OCI-LY3 (cell line): ENCODE data around the gene PPM1N.

Source experiments
- H2AFZ ChIP-seq: fragments of 200-600, 300-600 bp; shearing (Covaris generic); 2 replicates; pipeline ENCODE4 v1.6.0; 2014; ENCODE audit warnings: antibody characterized with exemption, low read depth, low read length
- H3K27ac ChIP-seq: fragments of 200-600, 300-600 bp; sonication (generic); 2 replicates; pipeline ENCODE4 v1.5.1; 2014; ENCODE audit warnings: mild to moderate bottlenecking, low read length, moderate library complexity, mixed read lengths
- H3K27me3 ChIP-seq: fragments of 200-600, 300-600 bp; sonication (generic); 2 replicates; pipeline ENCODE4 v1.6.1; 2014; ENCODE audit warnings: low read depth, low read length, mixed read lengths
- H3K36me3 ChIP-seq: fragments of 200-600, 300-600 bp; sonication (generic); replicated peaks from 2 replicates; pipeline ENCODE3; 2014; ENCODE audit warnings: low read depth, low read length, mixed read lengths
- H3K4me1 ChIP-seq: fragments of 300-600, 200-600 bp; sonication (generic); 2 replicates; pipeline ENCODE4 v1.6.1; 2014; ENCODE audit warnings: low read length, mixed read lengths
- H3K4me2 ChIP-seq: fragments of 200-600, 300-600 bp; sonication (generic); 2 replicates; pipeline ENCODE4 v1.6.1; 2014; ENCODE audit warnings: low read length, mixed read lengths
- H3K4me3 ChIP-seq: fragments of 300-600, 200-600 bp; sonication (generic); 2 replicates; pipeline ENCODE4 v1.5.1; 2014; ENCODE audit warnings: antibody characterized with exemption, mild to moderate bottlenecking, low read length, moderate library complexity
- H3K79me2 ChIP-seq: fragments of 300-600, 200-600 bp; shearing (Covaris generic); 2 replicates; pipeline ENCODE4 v1.6.1; 2014; ENCODE audit warnings: mild to moderate bottlenecking, low read length, mixed read lengths
- H3K9ac ChIP-seq: fragments of 300-600, 200-600 bp; shearing (Covaris generic); 2 replicates; pipeline ENCODE4 v1.6.0; 2014; ENCODE audit warnings: mild to moderate bottlenecking, low read length, moderate library complexity
- H3K9me3 ChIP-seq: fragments of 200-600, 300-600 bp; shearing (Covaris generic); 2 replicates; pipeline ENCODE4 v1.6.1; 2014; ENCODE audit warnings: low read length, mixed read lengths; ENCODE audit not compliant: insufficient read depth
- H4K20me1 ChIP-seq: fragments of 200-600, 300-600 bp; sonication (generic); 2 replicates; pipeline ENCODE4 v1.6.1; 2016; ENCODE audit warnings: low read length, mixed read lengths; ENCODE audit not compliant: insufficient read depth
- CTCF ChIP-seq: fragments of 200-600, 300-600 bp; sonication (generic); IDR thresholded peaks from 2 replicates; pipeline ENCODE4 v1.5.1; 2014; ENCODE audit warnings: antibody characterized with exemption, low read length, low read depth
- EZH2phosphoT487 ChIP-seq: fragments of 200-600 bp; shearing (Covaris generic); IDR thresholded peaks from 2 replicates; pipeline ENCODE4 v1.6.1; 2018; ENCODE audit warnings: antibody characterized with exemption, mixed run types, low read depth

The PPM1N gene

DNA sequence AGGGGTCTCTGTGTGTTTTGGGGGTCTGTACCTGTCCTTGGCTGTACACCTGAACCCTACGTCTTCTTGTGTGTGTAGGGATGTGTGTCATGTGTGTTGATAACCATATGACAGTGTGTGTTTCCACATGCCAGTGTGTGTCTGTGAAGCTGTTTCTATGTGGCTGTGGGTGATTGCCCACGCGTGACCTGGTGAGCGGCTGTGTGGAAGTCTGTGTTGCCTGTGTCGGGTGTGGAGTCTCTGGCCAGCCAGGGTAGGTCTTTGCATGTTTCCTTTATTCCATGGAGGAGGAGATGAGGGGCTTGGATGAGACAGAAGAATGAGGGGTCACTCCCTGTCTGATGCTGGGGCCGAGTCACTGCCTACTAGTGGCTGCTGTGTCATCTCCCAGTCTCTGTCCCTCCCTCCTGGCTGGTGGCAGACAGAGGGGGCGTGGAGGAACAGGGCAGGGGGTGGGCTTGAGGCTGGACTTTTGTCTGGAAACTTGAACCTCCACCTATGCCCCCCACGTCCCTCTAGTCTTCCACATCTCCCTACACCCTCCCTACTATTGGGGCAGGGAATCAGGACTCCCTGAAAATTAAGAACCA, 33.3 kb upstream of the PPM1N start:
- Histone ChIP-seq H3K4me2 (no peak overlapping the region), H3K27ac (no peak overlapping the region), H3K9me3 (no peaks in the 10 kb centered on the region), H4K20me1 (peaks cover 7% of the 10 kb centered on the region; the same call in 1 of the 2 replicates), H3K4me3 (no peak overlapping the region), H3K9ac (no peak overlapping the region), H3K79me2 (no peaks in the 10 kb centered on the region), H3K27me3 (peaks cover 13% of the 10 kb centered on the region), H3K36me3 (no peaks in the 10 kb centered on the region), H2AFZ (no peak overlapping the region), H3K4me1 (peaks cover 13% of the 10 kb centered on the region)
- TF ChIP-seq CTCF, result no peak
- no peak for TF ChIP-seq EZH2phosphoT487

GRCh38 chr19:45467115-45467455, 31.2 kb upstream of the PPM1N start:
- Histone ChIP-seq H3K4me1 (peaks cover 18% of the 10 kb centered on the region), H3K27ac (no peak overlapping the region)

DNA sequence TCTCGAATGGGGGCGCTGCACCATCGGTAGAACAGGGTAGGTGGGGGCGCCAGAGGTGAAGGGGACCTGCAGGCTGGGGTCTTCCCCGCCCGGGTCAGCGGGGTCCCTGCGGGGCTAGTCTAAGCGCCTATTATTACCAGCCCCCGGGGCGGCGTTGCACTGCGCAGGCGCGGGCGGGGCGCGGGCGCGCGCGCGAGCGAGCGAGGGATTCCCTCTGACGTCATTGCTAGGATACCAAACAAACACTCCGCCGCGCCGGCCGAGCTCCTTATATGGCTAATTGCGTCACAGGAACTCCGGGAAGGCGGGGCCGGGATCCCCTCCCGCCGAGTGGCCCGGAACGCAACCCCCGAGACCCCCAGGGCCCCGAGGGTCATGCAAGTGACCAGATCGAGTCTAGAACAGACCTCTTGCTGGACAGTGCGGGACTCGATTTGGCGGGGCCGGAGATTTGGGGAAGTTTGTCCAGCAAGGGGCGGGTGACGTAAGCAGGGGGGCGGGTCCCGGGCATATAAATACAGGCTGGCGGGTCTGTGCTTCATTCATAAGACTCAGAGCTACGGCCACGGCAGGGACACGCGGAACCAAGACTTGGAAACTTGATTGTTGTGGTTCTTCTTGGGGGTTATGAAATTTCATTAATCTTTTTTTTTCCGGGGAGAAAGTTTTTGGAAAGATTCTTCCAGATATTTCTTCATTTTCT, 30.6 kb upstream of the PPM1N start, which contains the start of gene FOSB:
TSS of gene FOSB (plus strand) at position 541 of the 703 bp plus-strand sequence. CDS start 591 bp downstream, outside the sequence.
- peaks cover 19% of the 10 kb centered on the region for H3K27me3 ChIP-seq
- H3K36me3 ChIP-seq, result no peaks in the 10 kb centered on the region
- TF ChIP-seq EZH2phosphoT487, result no peak
- peak; percentile 40 for TF ChIP-seq CTCF
- H4K20me1 ChIP-seq, result peaks cover 7% of the 10 kb centered on the region; the same call in 1 of the 2 replicates
- H3K9me3 ChIP-seq, result no peaks in the 10 kb centered on the region
- no peak within 1 kb of the TSS for H3K27ac ChIP-seq
- peak within 1 kb of the TSS; percentile 83 for H2AFZ ChIP-seq
- peak within 1 kb of the TSS; percentile 80 for H3K4me2 ChIP-seq
- peaks cover 18% of the 10 kb centered on the region for H3K4me1 ChIP-seq
- peak within 1 kb of the TSS; percentile 81 for H3K4me3 ChIP-seq
- H3K79me2 ChIP-seq, result no peaks in the 10 kb centered on the region
- peak within 1 kb of the TSS; percentile 53 for H3K9ac ChIP-seq

More at GRCh38 chr19:45467115-45467455, 31.2 kb upstream of the PPM1N start:
- Histone ChIP-seq H3K9ac (peak overlapping the region; percentile 44), H3K36me3 (no peaks in the 10 kb centered on the region), H2AFZ (peak overlapping the region; percentile 83), H3K27me3 (peaks cover 15% of the 10 kb centered on the region), H3K9me3 (no peaks in the 10 kb centered on the region), H4K20me1 (peaks cover 7% of the 10 kb centered on the region; the same call in 1 of the 2 replicates), H3K4me2 (peak overlapping the region; percentile 80), H3K79me2 (no peaks in the 10 kb centered on the region), H3K4me3 (peak overlapping the region; percentile 81)
- TF ChIP-seq CTCF (no peak), EZH2phosphoT487 (no peak)

GRCh38 chr19:45468159-45468651, 30.0 kb upstream of the PPM1N start:
- H3K4me3 ChIP-seq, result peak overlapping the region; percentile 81
- H3K27me3 ChIP-seq, result peaks cover 24% of the 10 kb centered on the region
- peaks cover 7% of the 10 kb centered on the region; the same call in 1 of the 2 replicates for H4K20me1 ChIP-seq
- no peak overlapping the region for H3K27ac ChIP-seq
- no peaks in the 10 kb centered on the region for H3K36me3 ChIP-seq
- H3K9me3 ChIP-seq, result no peaks in the 10 kb centered on the region
- H3K79me2 ChIP-seq, result no peaks in the 10 kb centered on the region
- H3K4me1 ChIP-seq, result peaks cover 18% of the 10 kb centered on the region
- H3K4me2 ChIP-seq, result peak overlapping the region; percentile 80
- TF ChIP-seq CTCF, result no peak
- H3K9ac ChIP-seq, result peak overlapping the region; percentile 53
- H2AFZ ChIP-seq, result no peak overlapping the region
